Lower leg skin (tissue), 4 donors: ENCODE data around the gene DUSP22. TPM values are rescaled to one million over a fixed set of nuclear protein-coding genes. Genes with fewer than 3 reads are reported as not detected.

Experiments
- DNase-seq, 2 donors: peaks; one replicate each; pipeline ENCODE4 v3.0.0-alpha.2; 2019; ENCODE audit warnings: low spot score in 2 of 2
- H3K4me3 ChIP-seq: fragments of 200-600 bp; sonication (generic); 2 replicates; pipeline ENCODE4 v1.5.1; 2017; ENCODE audit warnings: mild to moderate bottlenecking, low read depth; ENCODE audit not compliant: poor library complexity, severe bottlenecking
- CTCF ChIP-seq, 3 donors: fragments of 450-650 bp; IDR thresholded peaks; one replicate each; pipeline ENCODE4 v1.5.1; 2016; ENCODE audit warnings: antibody characterized with exemption in 3 of 3, mild to moderate bottlenecking in 3 of 3, moderate library complexity in 2 of 3
- POLR2A ChIP-seq, 2 donors: fragments of 450-650 bp; IDR thresholded peaks; one replicate each; pipeline ENCODE4 v1.6.1; 2016 to 2017; ENCODE audit warnings: antibody characterized with exemption in 2 of 2, mild to moderate bottlenecking in 1 of 2, moderate library complexity in 1 of 2
- WGBS, 2 donors: methylation state at CpG; one replicate each; pipeline ENCODE4 v1.1.5; 2018; 5-methylcytosine and 5-hydroxymethylcytosine counted together
- intact Hi-C: fragments of 100-400 bp; cut with DNase I; formaldehyde crosslinking; loops from one replicate; pipeline ENCODE4 v1.15.0; 2023; ENCODE audit warnings: low total_unique reads
- total RNA-seq, 4 donors: library from RNA; depleted of rRNA; stranded (reverse); fragments of >200 nt; gene quantifications; one replicate each; pipeline ENCODE4 v1.1.0, GENCODE V29; 2016

DUSP22 gene
- total RNA-seq, 4 donors from 2014 or later = 53.2 to 81.1 (median 63.4) TPM

- intact Hi-C loops = no loop called here
- no peak overlapping the region for H3K4me3 ChIP-seq
- TF ChIP-seq POLR2A (IDR thresholded peaks at IDR 0.05) (no peak), CTCF (IDR thresholded peaks at IDR 0.05) (no peak)
- no peak for DNase-seq
- 88 to 89% methylated on average over 21 of the region's 21 CpGs for WGBS, 2 donors
These were observed 11.8 kb downstream of the DUSP22 start for GRCh38 chr6:303948-304558.

GRCh38 chr6:304833-305370 is 12.6 kb downstream of the DUSP22 start:
- no peak for DNase-seq
- intact Hi-C loops = no loop called here
- 85 to 87% methylated on average over 8 of the region's 8 CpGs for WGBS, 2 donors
- no peak for TF ChIP-seq CTCF (IDR thresholded peaks at IDR 0.05)
- TF ChIP-seq POLR2A (IDR thresholded peaks at IDR 0.05) = no peak
- H3K4me3 ChIP-seq = no peak overlapping the region

GRCh38 chr6:305371-306206 is 13.3 kb downstream of the DUSP22 start:
- TF ChIP-seq POLR2A (IDR thresholded peaks at IDR 0.05) (no peak), CTCF (IDR thresholded peaks at IDR 0.05) (no peak)
- no peak overlapping the region for H3K4me3 ChIP-seq
- intact Hi-C loops = no loop called here
- 75 to 78% methylated on average over 5 of the region's 5 CpGs for WGBS, 2 donors
- DNase-seq = no peak

GRCh38 chr6:306641-307061 is 14.4 kb downstream of the DUSP22 start:
- 81 to 83% methylated on average over 8 of the region's 8 CpGs for WGBS, 2 donors
- no peak for DNase-seq
- no peak overlapping the region for H3K4me3 ChIP-seq
- intact Hi-C loops = no loop called here
- TF ChIP-seq CTCF (IDR thresholded peaks at IDR 0.05) (no peak), POLR2A (IDR thresholded peaks at IDR 0.05) (no peak)

GRCh38 chr6:307065-307814 is 15.0 kb downstream of the DUSP22 start:
- no peak overlapping the region for H3K4me3 ChIP-seq
- TF ChIP-seq CTCF (IDR thresholded peaks at IDR 0.05) (no peak), POLR2A (IDR thresholded peaks at IDR 0.05) (no peak)
- 54 to 56% methylated on average over 15 of the region's 15 CpGs for WGBS, 2 donors
- peak; percentile 62 to 93 for DNase-seq
- intact Hi-C loops = no loop called here
